Suppressor macrophage treated with lipopolysaccharide for 1 hour (primary cell): ENCODE measurements around the gene FHDC1.

Source experiments
- DNase-seq, 3 donors: peaks; one replicate each; pipeline ENCODE4 v3.0.0-alpha.2; 2020 to 2022

Gene FHDC1

GRCh38 chr4:153013202-153013977 is 77.3 kb downstream of the FHDC1 start:
- no peak for DNase-seq

- DNase-seq, result no peak
Measured at GRCh38 chr4:153014460-153014859, 78.3 kb downstream of the FHDC1 start.

- peak; percentile 28 to 54 (median 50) for DNase-seq
Measured at GRCh38 chr4:153016592-153016991, 80.5 kb downstream of the FHDC1 start.

- no peak for DNase-seq
Measured at GRCh38 chr4:153018031-153018430, 81.9 kb downstream of the FHDC1 start.

GRCh38 chr4:153018684-153019083 is 82.6 kb downstream of the FHDC1 start:
- no peak for DNase-seq

- DNase-seq, result no peak
Measured at GRCh38 chr4:153019906-153020305, 83.8 kb downstream of the FHDC1 start.

- DNase-seq, result peak; percentile 30 to 61 (median 39)
Measured at GRCh38 chr4:153020457-153020856, 84.3 kb downstream of the FHDC1 start.

GRCh38 chr4:153021276-153021675 is 85.2 kb downstream of the FHDC1 start:
- DNase-seq, result no peak

GRCh38 chr4:153022241-153022715 is 86.2 kb downstream of the FHDC1 start:
- no peak for DNase-seq

- DNase-seq, result no peak
Measured at GRCh38 chr4:153023139-153023538, 87.0 kb downstream of the FHDC1 start.

GRCh38 chr4:153023692-153024394 is 87.7 kb downstream of the FHDC1 start:
- no peak for DNase-seq

GRCh38 chr4:153024466-153024865 is 88.3 kb downstream of the FHDC1 start:
- no peak for DNase-seq

- DNase-seq, result no peak
Measured at GRCh38 chr4:153025406-153025805, 89.3 kb downstream of the FHDC1 start.

GRCh38 chr4:153026591-153027346 is 90.6 kb downstream of the FHDC1 start:
- DNase-seq, result no peak

GRCh38 chr4:153027866-153028265 is 91.7 kb downstream of the FHDC1 start:
- peak in 2 of 3 donors; percentile 24 to 28 for DNase-seq

- peak in 2 of 3 donors; percentile 28 to 46 for DNase-seq
Measured at GRCh38 chr4:153028535-153028934, 92.4 kb downstream of the FHDC1 start.
